Measurements from ENCODE around the gene SIX5. TPM values are rescaled to one million over a fixed set of nuclear protein-coding genes. Genes with fewer than 3 reads are reported as not detected.

Gene SIX5
- total RNA-seq, 4 donors from 2014 or later = 4.2 to 20.3 (median 6.9) TPM

DNA sequence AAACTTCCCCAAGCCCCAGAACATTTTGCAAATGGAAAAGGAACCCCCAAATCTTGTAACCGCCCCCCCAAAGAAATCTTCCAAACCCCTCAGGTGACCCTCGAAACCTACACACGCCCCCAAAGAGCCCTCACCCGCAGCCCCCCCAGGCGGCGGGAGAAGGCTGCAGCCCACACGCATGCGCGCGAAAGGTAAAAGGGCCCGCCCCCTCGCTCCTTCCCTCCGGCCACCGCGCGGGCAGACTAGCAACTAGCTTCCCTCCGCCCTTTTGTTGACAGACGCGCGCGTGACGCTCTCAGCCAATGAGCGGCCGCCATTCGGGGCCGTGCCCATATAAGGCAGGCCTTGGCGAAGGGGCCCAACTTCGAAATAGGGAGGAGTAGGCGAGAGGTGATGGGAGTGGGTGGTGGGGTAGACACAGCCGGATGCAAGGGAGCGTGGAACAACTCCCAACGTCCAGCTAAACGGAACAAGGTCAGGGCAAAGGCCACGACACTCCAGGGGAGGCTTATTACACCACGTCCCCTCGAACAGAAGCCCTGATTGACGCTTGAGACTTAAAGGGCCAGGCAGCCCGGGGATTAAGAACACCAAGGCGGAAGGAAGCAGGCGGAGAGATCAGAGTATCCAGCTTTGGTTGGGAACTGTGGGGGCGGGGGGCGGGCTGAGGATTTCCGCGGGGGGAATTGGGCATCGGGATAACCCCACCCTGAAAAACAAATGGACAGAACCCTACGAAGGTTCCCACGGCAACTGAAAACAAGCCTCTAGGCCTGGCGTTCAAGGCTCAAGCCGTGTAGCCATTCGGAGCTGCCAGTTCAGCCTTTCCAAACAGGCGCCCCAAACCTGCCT, 51.7 kb downstream of the SIX5 start:
- no peak for TF ChIP-seq CTCF (IDR thresholded peaks at IDR 0.05; ENCODE audit: low read depth)

- no peak for TF ChIP-seq CTCF (IDR thresholded peaks at IDR 0.05; ENCODE audit: low read depth)
Measured at GRCh38 chr19:45716359-45717130, 52.5 kb downstream of the SIX5 start.

GRCh38 chr19:45715139-45715538, 53.9 kb downstream of the SIX5 start:
- no peak for TF ChIP-seq CTCF (IDR thresholded peaks at IDR 0.05; ENCODE audit: low read depth)

Other genes starting within 250 kb of the SIX5 start
- 10 to 100 TPM in 1 of 4 donors, 1 to 10 TPM in 3; 2.7 to 11.6 (median 6.4) TPM for gene OPA3, start 184.4 kb downstream of the SIX5 start, total RNA-seq
- gene GPR4, start 167.0 kb downstream of the SIX5 start, total RNA-seq = 10 to 100 TPM in 1 of 4 donors, 1 to 10 TPM in 3; 2.0 to 10.4 (median 5.9) TPM
- 10 to 100 TPM in 3 of 4 donors, 1 to 10 TPM in 1; 5.4 to 32.6 (median 20.7) TPM for gene EML2, start 129.9 kb downstream of the SIX5 start, total RNA-seq
- 10 to 100 TPM in 1 of 4 donors, 1 to 10 TPM in 2, under 1 TPM in 1; 0.34 to 20.0 (median 1.4) TPM for gene GIPR, start 101.0 kb downstream of the SIX5 start, total RNA-seq
- 100 to 1,000 TPM; 117 to 159 (median 152) TPM for gene SNRPD2, start 77.3 kb downstream of the SIX5 start, total RNA-seq
- 1 to 10 TPM; 1.3 to 8.5 (median 3.3) TPM for gene QPCTL, start 76.6 kb downstream of the SIX5 start, total RNA-seq
- gene FBXO46, start 38.4 kb downstream of the SIX5 start, total RNA-seq = 10 to 100 TPM in 1 of 4 donors, 1 to 10 TPM in 3; 5.1 to 12.1 (median 6.0) TPM
- gene MEIOSIN, start 35.8 kb downstream of the SIX5 start, total RNA-seq = not detected
- gene DMPK, start 13.2 kb upstream of the SIX5 start, total RNA-seq = 10 to 100 TPM in 3 of 4 donors, 1 to 10 TPM in 1; 7.0 to 39.2 (median 18.6) TPM
- gene DMWD, start 23.6 kb upstream of the SIX5 start, total RNA-seq = 10 to 100 TPM in 3 of 4 donors, 1 to 10 TPM in 1; 8.3 to 58.4 (median 16.6) TPM
- not detected for gene RSPH6A, start 46.1 kb upstream of the SIX5 start, total RNA-seq
- gene SYMPK, start 93.9 kb upstream of the SIX5 start, total RNA-seq = 10 to 100 TPM; 15.7 to 50.5 (median 28.8) TPM
- gene FOXA3, start 95.1 kb upstream of the SIX5 start, total RNA-seq = not detected
- 10 to 100 TPM in 2 of 4 donors, 1 to 10 TPM in 2; 2.9 to 24.5 (median 10.9) TPM for gene IRF2BP1, start 116.9 kb upstream of the SIX5 start, total RNA-seq
- gene MYPOP, start 133.4 kb upstream of the SIX5 start, total RNA-seq = 1 to 10 TPM; 1.7 to 3.3 (median 2.5) TPM
- gene NANOS2, start 145.5 kb upstream of the SIX5 start, total RNA-seq = not detected
- 1 to 10 TPM in 3 of 4 donors, under 1 TPM in 1; 0.68 to 9.2 (median 1.9) TPM for gene NOVA2, start 204.6 kb upstream of the SIX5 start, total RNA-seq
- 10 to 100 TPM in 1 of 4 donors, 1 to 10 TPM in 3; 2.8 to 12.2 (median 4.5) TPM for gene CCDC61, start 226.2 kb upstream of the SIX5 start, total RNA-seq